Lower leg skin (tissue), 3 donors: ENCODE results near the gene SYPL1.

Experiments used
- POLR2A ChIP-seq, 2 donors: fragments of 450-650 bp; IDR thresholded peaks; one replicate each; pipeline ENCODE4 v1.6.1; 2016 to 2017; ENCODE audit warnings: antibody characterized with exemption in 2 of 2, mild to moderate bottlenecking in 1 of 2, moderate library complexity in 1 of 2
- TF ChIP-seq, protein P1 (sequence below), 3 donors: fragments of 450-650 bp; IDR thresholded peaks; one replicate each; pipeline ENCODE4 v1.5.1; 2016; ENCODE audit warnings: antibody characterized with exemption in 3 of 3, mild to moderate bottlenecking in 3 of 3, moderate library complexity in 2 of 3

DNA sequence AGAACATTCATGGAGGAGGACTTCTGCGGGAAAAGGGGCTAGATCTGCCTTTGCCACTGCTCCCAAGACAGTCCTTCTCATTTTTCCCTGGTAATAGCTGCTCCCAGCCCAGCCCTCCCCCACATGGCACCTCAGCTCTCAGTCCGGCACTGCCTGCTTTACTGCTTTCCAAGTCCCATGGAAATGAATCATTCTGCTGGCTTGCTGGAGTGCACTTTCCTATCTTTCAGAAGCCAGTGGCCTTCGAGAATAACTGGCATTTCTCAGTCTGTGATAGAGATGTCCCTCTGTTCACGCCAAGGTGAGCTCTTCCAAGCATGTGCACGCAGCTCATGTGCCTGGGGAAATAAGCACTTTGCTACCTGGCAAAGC is 61.4 kb downstream of the SYPL1 start:
- TF ChIP-seq, protein P1, sequence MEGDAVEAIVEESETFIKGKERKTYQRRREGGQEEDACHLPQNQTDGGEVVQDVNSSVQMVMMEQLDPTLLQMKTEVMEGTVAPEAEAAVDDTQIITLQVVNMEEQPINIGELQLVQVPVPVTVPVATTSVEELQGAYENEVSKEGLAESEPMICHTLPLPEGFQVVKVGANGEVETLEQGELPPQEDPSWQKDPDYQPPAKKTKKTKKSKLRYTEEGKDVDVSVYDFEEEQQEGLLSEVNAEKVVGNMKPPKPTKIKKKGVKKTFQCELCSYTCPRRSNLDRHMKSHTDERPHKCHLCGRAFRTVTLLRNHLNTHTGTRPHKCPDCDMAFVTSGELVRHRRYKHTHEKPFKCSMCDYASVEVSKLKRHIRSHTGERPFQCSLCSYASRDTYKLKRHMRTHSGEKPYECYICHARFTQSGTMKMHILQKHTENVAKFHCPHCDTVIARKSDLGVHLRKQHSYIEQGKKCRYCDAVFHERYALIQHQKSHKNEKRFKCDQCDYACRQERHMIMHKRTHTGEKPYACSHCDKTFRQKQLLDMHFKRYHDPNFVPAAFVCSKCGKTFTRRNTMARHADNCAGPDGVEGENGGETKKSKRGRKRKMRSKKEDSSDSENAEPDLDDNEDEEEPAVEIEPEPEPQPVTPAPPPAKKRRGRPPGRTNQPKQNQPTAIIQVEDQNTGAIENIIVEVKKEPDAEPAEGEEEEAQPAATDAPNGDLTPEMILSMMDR (IDR thresholded peaks at IDR 0.05) = no peak
- TF ChIP-seq POLR2A (IDR thresholded peaks at IDR 0.05) = no peak
